Neural cell (in vitro differentiated cells): ENCODE results near the gene PEX5.

Experiments used
- EP300 ChIP-seq: fragments of 450-650 bp; conservative IDR thresholded peaks from 2 replicates; pipeline ENCODE4 v1.6.1; 2014; ENCODE audit warnings: antibody characterized with exemption, mild to moderate bottlenecking, moderate library complexity; ENCODE audit not compliant: poor library complexity, severe bottlenecking
- EZH2 ChIP-seq: fragments of 200-600, 300-800 bp; shearing (Covaris generic), sonication (generic); IDR thresholded peaks from 2 replicates; pipeline ENCODE4 v1.6.1; 2014; ENCODE audit warnings: antibody characterized with exemption, low read length, borderline replicate concordance, mild to moderate bottlenecking; ENCODE audit not compliant: insufficient read depth, poor library complexity, severe bottlenecking
- POLR2AphosphoS5 ChIP-seq: IDR thresholded peaks from 2 replicates; pipeline ENCODE4 v1.6.1; 2012
- TF ChIP-seq, protein P1 (sequence below): fragments of 450-650 bp; IDR thresholded peaks from 2 replicates; pipeline ENCODE4 v1.5.1; 2014; ENCODE audit warnings: antibody characterized with exemption, mild to moderate bottlenecking, moderate library complexity; ENCODE audit not compliant: poor library complexity, severe bottlenecking
- TF ChIP-seq, protein P2 (sequence below): IDR thresholded peaks from 2 replicates; pipeline ENCODE4 v1.6.1; 2012; ENCODE audit warnings: borderline replicate concordance

GRCh38 chr12:7154901-7155470, 34.5 kb upstream of the PEX5 start:
- TF ChIP-seq, protein P1, sequence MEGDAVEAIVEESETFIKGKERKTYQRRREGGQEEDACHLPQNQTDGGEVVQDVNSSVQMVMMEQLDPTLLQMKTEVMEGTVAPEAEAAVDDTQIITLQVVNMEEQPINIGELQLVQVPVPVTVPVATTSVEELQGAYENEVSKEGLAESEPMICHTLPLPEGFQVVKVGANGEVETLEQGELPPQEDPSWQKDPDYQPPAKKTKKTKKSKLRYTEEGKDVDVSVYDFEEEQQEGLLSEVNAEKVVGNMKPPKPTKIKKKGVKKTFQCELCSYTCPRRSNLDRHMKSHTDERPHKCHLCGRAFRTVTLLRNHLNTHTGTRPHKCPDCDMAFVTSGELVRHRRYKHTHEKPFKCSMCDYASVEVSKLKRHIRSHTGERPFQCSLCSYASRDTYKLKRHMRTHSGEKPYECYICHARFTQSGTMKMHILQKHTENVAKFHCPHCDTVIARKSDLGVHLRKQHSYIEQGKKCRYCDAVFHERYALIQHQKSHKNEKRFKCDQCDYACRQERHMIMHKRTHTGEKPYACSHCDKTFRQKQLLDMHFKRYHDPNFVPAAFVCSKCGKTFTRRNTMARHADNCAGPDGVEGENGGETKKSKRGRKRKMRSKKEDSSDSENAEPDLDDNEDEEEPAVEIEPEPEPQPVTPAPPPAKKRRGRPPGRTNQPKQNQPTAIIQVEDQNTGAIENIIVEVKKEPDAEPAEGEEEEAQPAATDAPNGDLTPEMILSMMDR = no peak
- TF ChIP-seq EP300 = no peak
- TF ChIP-seq POLR2AphosphoS5 = no peak
- TF ChIP-seq EZH2 = no peak
- TF ChIP-seq, protein P2, sequence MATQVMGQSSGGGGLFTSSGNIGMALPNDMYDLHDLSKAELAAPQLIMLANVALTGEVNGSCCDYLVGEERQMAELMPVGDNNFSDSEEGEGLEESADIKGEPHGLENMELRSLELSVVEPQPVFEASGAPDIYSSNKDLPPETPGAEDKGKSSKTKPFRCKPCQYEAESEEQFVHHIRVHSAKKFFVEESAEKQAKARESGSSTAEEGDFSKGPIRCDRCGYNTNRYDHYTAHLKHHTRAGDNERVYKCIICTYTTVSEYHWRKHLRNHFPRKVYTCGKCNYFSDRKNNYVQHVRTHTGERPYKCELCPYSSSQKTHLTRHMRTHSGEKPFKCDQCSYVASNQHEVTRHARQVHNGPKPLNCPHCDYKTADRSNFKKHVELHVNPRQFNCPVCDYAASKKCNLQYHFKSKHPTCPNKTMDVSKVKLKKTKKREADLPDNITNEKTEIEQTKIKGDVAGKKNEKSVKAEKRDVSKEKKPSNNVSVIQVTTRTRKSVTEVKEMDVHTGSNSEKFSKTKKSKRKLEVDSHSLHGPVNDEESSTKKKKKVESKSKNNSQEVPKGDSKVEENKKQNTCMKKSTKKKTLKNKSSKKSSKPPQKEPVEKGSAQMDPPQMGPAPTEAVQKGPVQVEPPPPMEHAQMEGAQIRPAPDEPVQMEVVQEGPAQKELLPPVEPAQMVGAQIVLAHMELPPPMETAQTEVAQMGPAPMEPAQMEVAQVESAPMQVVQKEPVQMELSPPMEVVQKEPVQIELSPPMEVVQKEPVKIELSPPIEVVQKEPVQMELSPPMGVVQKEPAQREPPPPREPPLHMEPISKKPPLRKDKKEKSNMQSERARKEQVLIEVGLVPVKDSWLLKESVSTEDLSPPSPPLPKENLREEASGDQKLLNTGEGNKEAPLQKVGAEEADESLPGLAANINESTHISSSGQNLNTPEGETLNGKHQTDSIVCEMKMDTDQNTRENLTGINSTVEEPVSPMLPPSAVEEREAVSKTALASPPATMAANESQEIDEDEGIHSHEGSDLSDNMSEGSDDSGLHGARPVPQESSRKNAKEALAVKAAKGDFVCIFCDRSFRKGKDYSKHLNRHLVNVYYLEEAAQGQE = no peak
